Mucosa of rectum (tissue), 2 donors: ENCODE measurements around the gene AGAP3.

Experiments used
- H3K27ac ChIP-seq, 2 donors: one replicate each; pipeline ENCODE4 v1.7.0; 2013; ENCODE audit warnings: inconsistent platforms in 2 of 2, low read depth in 2 of 2, low read length in 2 of 2
- H3K27me3 ChIP-seq, 2 donors: one replicate each; pipeline ENCODE4 v1.7.0; 2013; ENCODE audit warnings: low read length in 2 of 2; ENCODE audit not compliant: control insufficient read depth in 2 of 2, insufficient read depth in 2 of 2
- H3K36me3 ChIP-seq, 2 donors: one replicate each; pipeline ENCODE4 v1.7.0; 2013; ENCODE audit warnings: low read length in 2 of 2; ENCODE audit not compliant: control insufficient read depth in 2 of 2, insufficient read depth in 2 of 2
- H3K4me1 ChIP-seq, 2 donors: one replicate each; pipeline ENCODE4 v1.7.0; 2013; ENCODE audit warnings: low read length in 2 of 2, mild to moderate bottlenecking in 1 of 2; ENCODE audit not compliant: control insufficient read depth in 2 of 2, insufficient read depth in 2 of 2
- H3K4me3 ChIP-seq, 2 donors: one replicate each; pipeline ENCODE4 v1.7.0; 2013; ENCODE audit warnings: low read length in 2 of 2
- H3K9ac ChIP-seq, 2 donors: one replicate each; pipeline ENCODE4 v1.7.0; 2013; ENCODE audit warnings: low read length in 2 of 2, low read depth in 1 of 2, mild to moderate bottlenecking in 1 of 2
- H3K9me3 ChIP-seq, 2 donors: one replicate each; pipeline ENCODE4 v1.7.0; 2013; ENCODE audit warnings: low read length in 2 of 2; ENCODE audit not compliant: control insufficient read depth in 2 of 2
- donor health status: healthy.
- donor health status: Normal muscosa, but diverticular disease.

Gene AGAP3

DNA sequence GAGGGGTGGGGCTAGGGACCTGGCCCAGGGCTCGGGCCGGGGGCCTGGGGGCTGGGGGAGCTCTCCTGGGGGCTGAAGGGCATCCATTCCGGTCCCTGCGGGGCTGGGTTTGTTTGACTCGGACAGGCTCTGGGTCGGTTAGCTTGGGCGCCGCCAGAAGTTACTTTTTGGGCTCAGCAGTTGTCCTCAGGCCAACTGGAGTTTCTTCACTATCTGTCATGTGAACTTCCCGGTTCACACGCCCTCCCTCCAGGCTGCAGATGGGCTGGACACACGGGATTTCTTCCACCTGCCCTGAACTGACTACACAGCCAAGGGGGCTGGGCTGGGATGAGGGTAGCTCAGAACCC, 23.1 kb upstream of the AGAP3 start:
- peaks cover 21 to 29% of the 10 kb centered on the region in 2 donors for H3K36me3 ChIP-seq
- no peak overlapping the region for H3K4me3 ChIP-seq
- H3K9me3 ChIP-seq = no peaks in the 10 kb centered on the region
- no peaks in the 10 kb centered on the region for H3K27me3 ChIP-seq
- H3K9ac ChIP-seq = no peak overlapping the region
- H3K4me1 ChIP-seq = peaks cover 36 to 37% of the 10 kb centered on the region in 2 donors
- peak overlapping the region in 1 of 2 donors; percentile 23 for H3K27ac ChIP-seq

DNA sequence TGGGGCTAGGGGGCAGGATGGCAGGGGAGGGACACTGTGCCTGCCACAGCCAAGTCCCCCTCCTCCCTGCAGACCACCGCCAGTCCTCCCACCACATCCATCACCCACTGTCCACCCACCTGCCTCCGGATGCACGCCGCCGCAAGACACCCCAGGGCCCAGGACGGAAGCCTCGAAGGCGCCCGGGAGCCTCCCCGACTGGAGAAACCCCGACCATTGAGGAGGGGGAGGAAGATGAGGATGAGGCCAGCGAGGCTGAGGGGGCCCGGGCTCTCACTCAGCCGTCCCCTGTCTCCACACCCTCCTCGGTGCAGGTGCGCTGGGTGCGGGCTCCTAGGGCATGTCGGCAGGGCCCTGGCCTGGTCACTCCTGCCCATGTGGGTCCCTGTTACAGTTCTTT, 21.8 kb upstream of the AGAP3 start:
- H3K27me3 ChIP-seq = no peaks in the 10 kb centered on the region
- H3K27ac ChIP-seq = no peak overlapping the region
- H3K9ac ChIP-seq = no peak overlapping the region
- peaks cover 25 to 38% of the 10 kb centered on the region in 2 donors for H3K36me3 ChIP-seq
- H3K9me3 ChIP-seq = no peaks in the 10 kb centered on the region
- no peak overlapping the region for H3K4me3 ChIP-seq
- H3K4me1 ChIP-seq = peaks cover 27 to 28% of the 10 kb centered on the region in 2 donors

DNA sequence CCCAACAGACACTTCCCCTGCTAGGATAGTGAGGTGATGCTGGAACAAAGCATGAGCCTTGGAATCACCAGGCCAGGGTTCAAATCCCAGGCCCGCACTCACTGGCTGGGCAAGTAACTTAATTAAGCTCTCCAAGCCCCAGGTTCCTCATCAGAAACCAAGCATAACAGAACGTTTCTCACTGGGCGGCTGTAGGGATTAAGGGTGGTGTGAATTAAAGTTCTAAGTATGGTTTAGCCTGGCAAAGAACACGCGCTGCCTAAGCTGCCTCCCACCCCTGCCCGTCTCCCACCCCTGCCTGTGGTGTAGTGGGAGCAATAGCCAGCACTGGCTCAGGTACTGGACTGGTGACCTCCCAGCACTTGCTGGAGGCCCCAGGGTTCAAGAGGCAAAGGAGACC, 21.3 kb upstream of the AGAP3 start:
- Histone ChIP-seq H3K36me3 (peaks cover 31 to 43% of the 10 kb centered on the region in 2 donors), H3K9ac (no peak overlapping the region), H3K4me1 (peaks cover 27 to 28% of the 10 kb centered on the region in 2 donors), H3K27me3 (no peaks in the 10 kb centered on the region), H3K9me3 (no peaks in the 10 kb centered on the region), H3K4me3 (no peak overlapping the region), H3K27ac (no peak overlapping the region)

DNA sequence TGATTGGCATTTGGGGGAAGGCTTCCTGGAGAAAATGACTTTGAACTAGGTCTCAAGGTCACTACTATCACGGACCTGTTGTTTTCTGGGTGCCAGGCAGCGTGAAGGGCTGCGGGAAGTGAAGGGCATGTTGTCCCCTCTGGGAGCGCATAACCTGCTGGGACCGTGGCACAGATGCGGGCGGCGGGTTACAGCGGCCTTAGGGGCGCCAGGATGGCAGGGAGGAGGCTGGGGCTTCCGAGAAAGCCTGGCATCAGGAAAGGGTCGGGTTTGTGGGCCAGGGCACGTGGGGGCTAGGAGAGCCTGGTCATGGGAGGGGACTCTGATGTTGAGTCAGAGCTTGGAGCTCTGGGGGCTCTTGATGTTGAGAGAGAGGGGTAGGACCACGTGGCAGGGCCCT, 20.8 kb upstream of the AGAP3 start:
- Histone ChIP-seq H3K4me3 (no peak overlapping the region), H3K9me3 (no peaks in the 10 kb centered on the region), H3K27me3 (no peaks in the 10 kb centered on the region), H3K9ac (no peak overlapping the region), H3K4me1 (peaks cover 24 to 25% of the 10 kb centered on the region in 2 donors), H3K36me3 (peaks cover 36 to 48% of the 10 kb centered on the region in 2 donors), H3K27ac (no peak overlapping the region)

DNA sequence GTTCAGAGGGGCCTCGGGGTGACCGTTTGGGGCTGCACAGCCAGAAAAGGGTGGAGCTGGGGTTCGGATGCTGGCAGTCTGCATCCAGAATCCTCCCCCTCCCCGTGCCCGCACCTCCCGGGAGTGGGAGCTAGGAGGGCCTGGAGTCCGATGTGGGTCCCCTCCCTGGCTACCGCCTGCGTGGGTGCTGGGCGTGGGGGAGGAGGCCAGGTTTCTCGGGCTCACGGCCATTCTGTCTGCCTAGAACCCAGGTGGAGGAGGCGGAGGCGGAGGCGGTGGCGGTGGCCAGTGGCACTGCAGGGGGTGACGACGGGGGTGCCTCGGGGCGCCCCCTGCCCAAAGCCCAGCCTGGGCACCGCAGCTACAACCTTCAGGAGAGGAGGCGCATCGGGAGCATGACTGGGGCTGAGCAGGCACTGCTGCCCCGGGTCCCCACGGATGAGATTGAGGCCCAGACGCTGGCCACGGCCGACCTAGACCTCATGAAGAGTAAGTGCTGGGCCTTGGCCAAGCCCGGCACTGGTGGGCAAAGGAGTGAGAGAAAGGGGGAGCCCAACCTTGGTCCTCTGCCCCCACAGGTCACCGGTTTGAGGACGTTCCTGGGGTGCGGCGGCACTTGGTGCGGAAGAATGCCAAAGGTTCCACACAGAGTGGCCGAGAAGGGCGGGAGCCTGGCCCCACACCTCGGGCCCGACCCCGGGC, 19.9 kb upstream of the AGAP3 start:
- Histone ChIP-seq H3K4me1 (peaks cover 15 to 16% of the 10 kb centered on the region in 2 donors), H3K27ac (no peak overlapping the region), H3K4me3 (no peak overlapping the region), H3K9ac (no peak overlapping the region), H3K9me3 (no peaks in the 10 kb centered on the region), H3K36me3 (peaks cover 42 to 55% of the 10 kb centered on the region in 2 donors), H3K27me3 (no peaks in the 10 kb centered on the region)

DNA sequence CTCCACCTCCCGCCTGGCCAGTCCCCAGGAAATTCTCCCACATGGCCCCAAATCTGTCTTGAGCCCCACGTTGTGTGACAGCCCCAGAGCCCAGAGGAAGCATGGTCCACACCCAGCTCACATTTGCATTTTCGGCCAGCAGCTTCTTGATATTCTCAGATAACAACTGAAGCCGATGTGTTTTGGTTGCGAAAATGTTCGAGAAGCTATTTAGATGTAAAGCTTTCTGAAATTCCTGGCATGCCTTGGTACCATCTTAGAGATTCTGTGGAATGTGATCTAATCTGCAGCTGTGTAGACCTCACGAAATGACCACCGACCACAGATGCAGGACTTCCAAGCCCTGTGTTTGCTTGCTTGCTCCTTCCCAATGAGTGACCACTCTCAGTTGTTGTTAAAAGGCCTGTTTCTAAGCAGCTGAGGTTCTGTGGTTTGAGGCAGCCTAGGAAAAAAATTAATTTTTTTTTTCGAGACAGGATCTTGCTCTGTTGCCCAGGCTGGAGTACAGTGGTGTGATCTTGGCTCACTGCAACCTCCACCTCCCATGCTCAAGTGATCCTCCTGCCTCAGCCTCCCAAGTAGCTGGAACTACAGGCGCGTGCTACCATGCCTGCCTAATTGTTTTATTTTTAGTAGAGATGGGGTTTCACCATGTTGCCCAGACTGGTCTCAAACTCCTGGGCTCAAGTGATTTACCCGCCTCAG, 18.1 kb upstream of the AGAP3 start:
- no peak overlapping the region for H3K9ac ChIP-seq
- no peaks in the 10 kb centered on the region for H3K27me3 ChIP-seq
- H3K27ac ChIP-seq = no peak overlapping the region
- no peak overlapping the region for H3K4me3 ChIP-seq
- peaks cover 2% of the 10 kb centered on the region in 2 donors for H3K4me1 ChIP-seq
- no peaks in the 10 kb centered on the region for H3K9me3 ChIP-seq
- H3K36me3 ChIP-seq = peaks cover 47 to 63% of the 10 kb centered on the region in 2 donors

DNA sequence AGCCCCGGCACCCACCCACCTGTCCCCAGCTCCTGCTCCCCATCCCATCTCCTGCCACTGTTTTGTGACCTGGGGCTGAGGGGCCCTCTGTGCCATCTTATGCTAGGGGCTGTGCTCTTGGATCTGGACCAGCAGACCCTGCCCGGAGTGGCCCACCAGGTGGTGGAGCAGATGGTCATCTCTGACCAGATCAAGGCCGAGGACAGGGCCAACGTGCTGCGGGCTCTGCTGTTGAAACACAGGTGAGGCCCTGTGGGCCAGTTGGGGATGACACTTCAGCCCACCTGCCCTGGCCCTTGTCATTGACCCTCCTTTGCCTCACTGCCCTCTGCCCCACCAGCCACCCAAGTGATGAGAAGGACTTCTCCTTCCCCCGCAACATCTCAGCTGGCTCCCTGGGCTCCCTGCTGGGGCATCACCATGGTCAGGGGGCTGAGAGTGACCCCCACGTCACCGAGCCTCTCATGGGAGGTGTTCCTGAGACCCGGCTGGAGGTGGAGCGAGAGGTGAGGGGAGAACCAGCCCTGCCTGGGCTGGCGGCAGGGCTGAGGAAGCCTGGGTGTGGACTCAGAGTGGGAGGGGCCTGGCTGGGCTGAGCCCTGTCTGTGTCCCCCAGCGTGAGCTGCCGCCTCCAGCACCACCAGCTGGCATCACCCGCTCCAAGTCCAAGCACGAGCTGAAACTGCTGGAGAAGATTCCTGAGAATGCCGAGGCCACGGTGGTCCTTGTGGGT, 16.3 kb upstream of the AGAP3 start:
- H3K27me3 ChIP-seq = no peaks in the 10 kb centered on the region
- H3K27ac ChIP-seq = no peak overlapping the region
- no peak overlapping the region for H3K9ac ChIP-seq
- H3K36me3 ChIP-seq = peaks cover 54 to 65% of the 10 kb centered on the region in 2 donors
- H3K9me3 ChIP-seq = no peaks in the 10 kb centered on the region
- H3K4me3 ChIP-seq = no peak overlapping the region
- no peaks in the 10 kb centered on the region for H3K4me1 ChIP-seq

DNA sequence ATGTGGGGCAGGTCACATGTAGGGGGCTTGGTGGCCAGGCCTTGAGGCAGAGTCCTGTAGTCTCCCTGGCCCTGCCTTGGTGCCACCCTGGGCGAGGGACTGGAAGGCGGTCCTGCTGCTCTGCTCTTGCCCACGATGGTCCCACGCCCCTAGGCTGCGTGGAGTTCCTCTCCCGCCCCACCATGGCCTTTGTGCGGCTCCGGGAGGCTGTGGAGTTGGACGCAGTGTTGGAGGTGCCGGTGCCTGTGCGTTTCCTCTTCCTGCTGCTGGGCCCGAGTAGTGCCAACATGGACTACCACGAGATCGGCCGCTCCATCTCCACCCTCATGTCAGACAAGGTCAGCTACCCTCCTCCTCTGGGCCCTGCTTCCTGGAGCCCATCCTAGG, 15.7 kb upstream of the AGAP3 start:
- H3K9me3 ChIP-seq = no peaks in the 10 kb centered on the region
- H3K27me3 ChIP-seq = no peaks in the 10 kb centered on the region
- peaks cover 55 to 65% of the 10 kb centered on the region in 2 donors for H3K36me3 ChIP-seq
- no peak overlapping the region for H3K4me3 ChIP-seq
- no peak overlapping the region for H3K9ac ChIP-seq
- H3K4me1 ChIP-seq = no peaks in the 10 kb centered on the region
- H3K27ac ChIP-seq = no peak overlapping the region

DNA sequence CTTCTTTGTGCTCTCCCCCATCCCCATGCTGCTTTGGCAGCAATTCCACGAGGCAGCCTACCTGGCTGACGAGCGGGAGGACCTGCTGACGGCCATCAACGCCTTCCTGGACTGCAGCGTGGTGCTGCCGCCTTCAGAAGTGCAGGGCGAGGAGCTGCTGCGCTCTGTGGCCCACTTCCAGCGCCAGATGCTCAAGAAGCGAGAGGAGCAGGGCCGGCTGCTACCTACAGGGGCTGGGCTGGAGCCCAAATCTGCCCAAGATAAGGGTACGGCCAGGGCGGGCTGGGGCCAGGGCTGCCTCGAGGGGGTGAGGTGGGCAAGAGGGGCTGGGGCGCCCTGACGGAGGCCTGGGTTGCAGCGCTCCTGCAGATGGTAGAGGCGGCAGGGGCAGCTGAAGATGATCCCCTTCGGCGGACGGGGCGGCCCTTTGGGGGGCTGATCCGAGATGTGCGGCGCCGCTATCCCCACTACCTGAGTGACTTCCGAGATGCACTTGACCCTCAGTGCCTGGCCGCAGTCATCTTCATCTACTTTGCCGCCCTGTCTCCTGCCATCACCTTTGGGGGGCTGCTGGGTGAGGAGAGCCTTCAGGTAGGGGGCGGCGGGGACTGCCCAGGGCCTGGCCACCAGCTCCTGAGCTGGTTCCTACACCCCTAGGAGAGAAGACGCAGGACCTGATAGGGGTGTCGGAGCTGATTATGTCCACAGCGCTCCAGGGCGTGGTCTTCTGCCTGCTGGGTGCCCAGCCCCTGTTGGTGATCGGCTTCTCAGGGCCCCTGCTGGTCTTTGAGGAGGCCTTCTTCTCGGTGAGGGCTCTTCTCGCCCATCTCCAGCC, 15.0 kb upstream of the AGAP3 start:
- Histone ChIP-seq H3K27me3 (no peaks in the 10 kb centered on the region), H3K4me3 (no peak overlapping the region), H3K4me1 (no peaks in the 10 kb centered on the region), H3K9ac (no peak overlapping the region), H3K36me3 (peaks cover 58 to 64% of the 10 kb centered on the region in 2 donors), H3K9me3 (no peaks in the 10 kb centered on the region), H3K27ac (no peak overlapping the region)
